NCI-H2107 (cell line): ENCODE measurements around the gene HOXA2.
A peak's percentile ranks its signal among the peaks of the same experiment; 100 is the strongest.

Experiments
- DNase-seq: peaks from one replicate; lab custom pipeline; 2025; lab: John Stamatoyannopoulos, UW

HOXA2 gene

DNA sequence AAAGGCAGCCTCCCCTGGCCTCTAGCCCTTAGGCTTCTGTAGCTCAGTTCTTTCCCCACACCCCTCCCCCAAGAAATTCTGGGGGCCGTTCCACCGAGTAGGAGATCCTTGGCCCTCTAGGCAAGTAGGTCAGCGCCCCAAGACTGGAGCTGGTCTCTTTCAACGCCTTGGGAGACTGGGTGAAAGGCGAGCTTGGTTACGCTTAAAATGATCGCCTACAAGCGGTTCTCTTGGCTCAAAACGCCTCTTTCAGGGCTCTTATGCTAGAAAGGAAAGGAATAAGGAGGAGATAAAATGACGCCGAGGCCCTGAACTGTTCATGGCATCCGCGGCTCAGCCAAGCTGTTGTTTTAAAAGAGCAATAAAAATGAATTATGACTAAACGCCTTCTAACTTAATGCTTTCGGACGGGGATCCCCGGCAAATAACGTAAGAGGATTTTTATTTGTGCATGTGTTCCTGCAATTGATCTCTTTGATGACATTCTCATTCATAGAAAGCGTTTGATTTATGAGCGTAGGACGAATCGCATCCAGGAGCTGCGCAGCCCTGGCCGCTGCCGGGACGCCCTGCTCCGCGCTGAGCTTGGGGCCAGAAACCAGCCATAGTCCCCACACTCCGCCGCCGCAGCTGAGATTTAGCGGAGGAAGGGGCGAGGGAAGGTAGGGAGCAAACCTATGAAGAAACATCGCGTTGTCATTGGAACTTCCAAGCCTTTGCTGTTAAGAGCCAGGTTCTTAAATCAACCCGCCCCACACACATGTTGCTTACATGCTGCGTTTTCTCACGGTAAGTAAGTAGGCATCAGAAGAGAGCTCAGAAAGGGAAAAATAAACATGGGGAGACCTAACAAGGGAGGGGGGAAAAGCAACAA is 3.7 kb downstream of the HOXA2 start:
- DNase-seq, result no peak

DNA sequence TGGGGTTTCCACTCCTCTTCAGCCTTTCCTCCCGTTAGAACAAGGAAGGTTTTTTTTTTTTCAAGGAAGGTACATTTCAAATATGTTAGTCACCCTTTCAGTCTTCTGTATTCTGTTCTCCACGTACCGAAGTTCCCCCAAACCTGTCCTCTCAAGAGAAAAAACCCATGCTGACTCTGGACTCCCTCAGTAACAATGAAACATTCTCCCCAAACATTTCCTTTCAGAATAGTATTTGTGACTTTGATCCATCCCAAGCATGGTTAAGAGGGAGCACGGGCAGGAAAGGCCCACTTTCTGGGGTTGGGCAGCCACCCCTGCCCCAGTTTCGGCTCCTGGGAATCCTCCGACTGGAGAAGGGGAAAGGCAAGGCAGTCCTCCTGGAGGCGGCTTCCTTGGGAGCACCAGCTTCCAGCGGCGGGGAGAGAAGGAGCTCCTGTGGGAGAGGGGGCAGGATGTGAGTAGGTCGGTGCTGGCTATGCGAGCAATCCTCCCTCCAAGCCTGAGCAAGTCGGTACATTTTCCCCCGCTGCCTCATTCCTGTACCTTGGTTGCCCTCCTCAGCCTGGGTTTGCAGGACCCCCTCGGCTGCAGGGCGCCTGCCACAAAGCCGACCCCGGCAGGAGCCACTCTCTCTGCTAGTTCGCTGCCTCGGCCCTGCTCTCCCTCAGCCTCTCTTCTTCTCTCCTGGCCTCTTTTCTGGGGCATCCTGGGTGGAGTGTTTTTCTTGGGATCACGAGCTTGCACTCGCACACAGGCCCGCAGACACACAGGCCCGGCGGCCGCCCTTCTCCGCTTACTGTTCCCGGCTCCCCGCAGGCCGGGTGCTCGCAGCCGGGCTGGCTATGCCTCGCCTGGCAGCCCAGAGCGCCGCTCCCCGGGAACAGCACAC is 4.6 kb downstream of the HOXA2 start:
- no peak for DNase-seq

DNA sequence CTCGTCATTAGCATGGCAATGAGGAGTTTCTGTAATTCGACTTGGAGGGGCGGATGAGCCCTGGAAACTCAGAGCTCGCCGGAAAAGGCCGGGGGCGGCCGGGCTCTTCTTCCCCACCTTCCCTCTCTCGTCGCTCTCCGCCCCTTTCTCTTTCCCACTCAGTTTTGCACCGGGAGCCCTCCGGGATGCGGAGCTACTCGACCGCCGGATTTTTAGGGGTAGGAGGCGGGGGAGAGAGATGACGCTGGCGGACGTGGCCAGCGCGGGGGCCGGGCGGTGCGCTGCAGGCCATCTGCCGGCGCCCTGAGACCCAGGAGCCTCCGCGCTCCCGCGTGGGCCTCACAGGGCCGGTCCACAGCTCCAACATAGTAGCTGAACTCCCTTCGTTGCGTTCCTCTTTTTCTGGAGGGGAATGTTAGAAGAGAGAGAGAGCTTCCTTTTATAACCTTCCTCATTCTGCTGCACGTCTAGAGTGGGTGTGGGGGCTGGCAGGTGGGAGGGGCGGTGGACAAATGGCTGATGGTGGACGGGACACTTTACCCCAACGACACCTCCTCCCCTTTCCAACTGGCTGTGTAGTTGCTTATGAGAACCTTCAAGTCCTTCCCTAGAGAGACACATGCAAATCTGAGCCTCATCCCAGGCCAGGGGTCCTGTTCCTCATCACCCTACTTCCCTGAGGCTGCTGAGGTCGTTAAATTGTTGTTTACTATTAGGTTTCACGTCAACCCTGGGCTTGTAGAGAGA is 5.5 kb downstream of the HOXA2 start:
- no peak for DNase-seq

DNA sequence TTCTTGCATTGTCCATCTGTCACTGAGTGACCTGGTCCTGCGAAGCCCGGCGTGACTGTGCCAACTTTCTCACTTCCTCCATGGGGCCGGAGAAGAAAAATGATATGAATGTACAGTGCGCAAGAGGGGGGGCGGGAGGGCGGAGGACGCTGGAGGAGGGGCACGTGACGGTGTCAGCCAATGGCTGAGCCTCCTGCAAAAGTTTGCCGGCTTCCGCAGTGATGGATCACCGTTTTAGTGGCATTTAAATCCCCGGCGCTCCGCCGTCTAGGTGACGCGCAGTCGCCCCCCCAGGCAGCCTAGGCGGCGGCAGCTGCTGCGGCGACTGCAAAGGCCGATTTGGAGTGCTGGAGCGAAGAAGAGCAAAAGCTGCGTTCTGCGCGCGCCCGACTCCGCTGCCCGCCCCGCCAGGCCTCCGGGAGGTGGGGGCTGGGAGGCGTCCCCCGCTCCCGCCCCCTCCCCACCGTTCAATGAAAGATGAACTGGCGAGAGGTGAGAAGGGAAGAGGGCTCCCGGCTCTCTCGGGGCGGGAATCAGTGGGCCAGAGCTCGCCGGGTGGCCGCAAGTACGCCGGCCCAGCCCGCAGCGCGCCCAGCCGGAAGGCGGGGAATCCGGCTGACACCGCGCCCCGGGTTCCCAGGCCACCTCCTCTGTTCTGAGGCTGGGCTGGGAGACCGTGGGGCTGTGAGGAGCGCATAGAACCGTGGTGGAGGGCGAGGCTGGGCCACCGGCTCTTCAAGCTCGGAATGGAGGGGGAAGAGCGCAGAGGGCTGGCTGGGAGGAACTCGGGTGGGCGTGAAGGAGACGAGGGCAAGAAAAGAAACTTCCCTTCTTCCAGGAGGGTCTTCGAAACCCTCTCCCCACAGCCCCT is 6.4 kb downstream of the HOXA2 start, which contains the start of gene HOXA1:
Gene HOXA1 (minus strand): TSS at position 104 of the 871 bp plus-strand sequence. CDS start 88 bp downstream, at position 16.
- DNase-seq, result peak; percentile 52

DNA sequence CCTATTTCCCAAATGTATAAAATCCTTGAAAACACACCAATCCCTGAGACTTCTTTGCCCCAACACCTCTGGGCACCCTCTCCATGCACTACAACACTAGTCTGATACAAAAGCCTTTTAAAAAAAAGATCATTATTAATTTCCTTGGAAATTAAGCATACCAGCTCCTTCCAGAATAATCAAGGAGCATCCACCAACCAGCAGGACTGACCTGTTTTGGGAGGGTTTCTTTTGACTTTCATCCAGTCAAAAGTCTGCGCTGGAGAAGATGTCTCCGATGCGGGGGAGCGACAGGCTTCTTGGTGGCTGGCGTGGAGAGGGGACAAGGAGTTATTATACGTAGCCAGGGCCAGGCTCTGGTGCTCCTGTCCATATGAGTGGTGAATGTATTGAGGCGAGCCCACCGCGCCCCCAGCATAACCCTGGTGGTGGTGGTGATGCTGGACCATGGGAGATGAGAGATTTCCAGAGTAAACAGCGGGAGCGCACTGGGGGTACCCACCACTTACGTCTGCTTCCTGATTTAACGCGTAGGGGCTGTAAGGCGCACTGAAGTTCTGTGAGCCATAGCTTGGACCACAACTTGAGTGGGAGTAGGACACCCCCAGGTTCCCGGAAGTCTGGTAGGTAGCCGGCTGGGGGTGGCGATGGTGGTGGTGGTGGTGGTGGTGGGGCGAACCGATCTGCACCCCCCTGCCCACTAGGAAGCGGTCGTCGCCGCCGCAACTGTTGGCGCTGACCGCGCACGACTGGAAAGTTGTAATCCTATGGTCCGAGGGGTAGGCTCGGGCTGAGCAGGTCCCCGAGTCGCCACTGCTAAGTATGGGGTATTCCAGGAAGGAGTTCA is 7.2 kb downstream of the HOXA2 start:
- no peak for DNase-seq

DNA sequence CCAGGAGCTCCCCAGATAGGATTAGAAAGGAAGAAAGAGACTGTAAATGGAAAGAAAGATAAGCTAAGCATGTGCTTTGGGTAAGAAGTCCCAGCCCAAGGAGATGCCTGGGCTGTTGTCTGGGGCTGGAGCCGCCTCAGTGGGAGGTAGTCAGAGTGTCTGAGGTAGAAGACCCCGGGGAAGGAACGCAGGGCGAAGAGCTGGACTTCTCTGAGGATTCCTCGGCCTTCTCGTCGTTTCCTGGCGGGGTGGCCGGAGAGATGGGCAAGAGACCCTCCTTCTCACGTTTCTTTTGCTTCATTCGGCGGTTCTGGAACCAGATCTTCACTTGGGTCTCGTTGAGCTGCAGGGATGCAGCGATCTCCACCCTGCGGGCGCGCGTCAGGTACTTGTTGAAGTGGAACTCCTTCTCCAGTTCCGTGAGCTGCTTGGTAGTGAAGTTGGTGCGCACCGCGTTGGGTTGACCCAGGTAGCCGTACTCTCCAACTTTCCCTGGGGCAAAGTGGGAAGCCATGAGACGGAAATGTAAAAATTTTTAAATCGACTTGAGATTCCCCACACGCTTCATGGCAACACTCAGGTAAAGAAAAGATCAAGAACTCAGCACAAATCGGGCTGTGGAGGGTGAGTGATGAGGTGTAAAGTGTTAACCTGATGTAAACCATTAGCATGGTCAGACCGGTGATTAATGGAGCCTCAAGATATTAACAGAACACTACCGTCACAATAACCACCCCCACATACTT is 8.0 kb downstream of the HOXA2 start:
- DNase-seq, result no peak

DNA sequence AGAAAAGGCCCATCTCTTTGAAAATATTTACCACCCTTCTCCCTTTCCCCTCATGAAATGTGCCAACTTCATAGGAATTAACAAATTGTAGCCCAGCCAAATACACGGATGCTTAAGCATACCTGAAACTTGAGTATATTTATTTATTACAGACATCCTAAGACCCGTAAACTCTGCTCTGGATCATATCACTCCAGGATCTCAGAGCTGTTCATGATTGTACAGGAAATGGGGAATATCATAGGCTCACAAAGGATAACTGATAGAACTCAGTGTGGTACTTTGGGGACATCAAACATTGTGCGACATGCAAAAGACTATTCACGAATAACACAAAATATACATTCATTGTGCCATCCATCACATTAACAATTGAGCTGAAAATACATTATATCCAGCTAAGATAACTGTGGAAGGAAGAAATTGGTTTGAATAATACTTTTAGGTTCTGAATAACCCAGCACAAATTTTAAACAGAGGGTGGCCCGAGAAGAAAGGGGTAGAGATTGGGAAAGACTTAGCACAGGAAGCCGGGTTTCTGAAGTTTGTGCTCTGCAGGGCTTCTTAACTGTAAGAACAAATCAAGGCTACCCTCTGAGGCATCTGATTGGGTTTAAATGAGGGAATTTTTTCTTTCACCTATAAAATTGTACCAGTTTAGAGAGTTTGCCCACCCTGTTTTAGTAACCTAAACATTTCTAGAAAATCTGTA is 9.1 kb downstream of the HOXA2 start:
- no peak for DNase-seq

DNA sequence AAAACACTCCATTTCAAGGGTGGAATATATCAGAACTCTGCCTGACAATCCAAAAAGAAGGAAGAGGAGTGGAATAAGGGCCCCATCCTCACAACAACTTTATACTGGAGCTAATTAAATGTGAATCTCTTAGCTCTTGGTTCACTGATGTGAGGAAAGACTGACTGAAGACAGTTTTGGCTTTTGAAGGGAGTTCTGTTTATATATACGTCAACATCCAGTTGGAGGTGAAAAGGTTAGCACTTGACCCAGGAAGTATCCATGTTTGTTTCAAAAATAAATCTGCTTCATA is 9.7 kb downstream of the HOXA2 start:
- no peak for DNase-seq

DNA sequence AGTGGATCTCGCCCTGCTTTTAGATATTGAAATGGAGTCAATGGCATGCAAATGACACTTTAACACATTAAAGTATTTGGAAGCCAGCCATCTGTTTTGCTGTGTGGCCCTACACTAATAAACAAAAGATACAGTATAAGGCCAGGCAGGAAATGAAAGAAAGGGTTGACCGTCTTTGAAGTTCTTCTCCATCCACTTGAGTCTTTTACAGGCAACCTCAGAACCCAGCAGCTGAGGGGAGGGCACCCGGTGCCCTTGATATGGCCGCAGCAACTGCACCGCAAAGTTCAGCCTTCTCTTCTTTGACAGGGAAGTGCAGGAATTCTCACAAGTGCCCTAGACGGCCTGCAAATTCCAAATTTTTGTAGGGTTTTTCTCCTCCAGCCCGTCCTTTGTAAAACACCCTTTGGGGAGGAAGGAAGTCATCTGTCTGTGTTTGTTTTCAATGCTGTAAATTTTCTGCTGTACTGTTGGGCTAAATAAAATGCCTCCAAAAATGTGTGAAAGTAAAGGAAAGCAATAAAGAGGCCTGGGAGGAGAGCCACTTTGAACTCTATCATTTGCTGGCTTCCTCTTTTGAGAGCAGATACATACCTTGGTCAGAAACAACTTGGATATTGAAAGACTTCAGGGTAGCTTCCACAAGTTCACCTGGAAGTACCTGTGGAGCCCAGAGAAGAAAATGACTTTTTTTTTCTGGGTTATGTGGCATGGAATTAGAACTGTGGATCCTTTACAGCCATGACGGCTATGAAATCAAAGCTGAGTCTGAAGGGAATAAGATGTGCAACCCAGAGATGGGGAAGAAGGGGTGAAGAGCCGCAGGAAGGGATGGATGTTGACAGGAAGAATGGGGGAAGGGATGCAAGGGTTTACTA is 10.3 kb downstream of the HOXA2 start:
- no peak for DNase-seq

DNA sequence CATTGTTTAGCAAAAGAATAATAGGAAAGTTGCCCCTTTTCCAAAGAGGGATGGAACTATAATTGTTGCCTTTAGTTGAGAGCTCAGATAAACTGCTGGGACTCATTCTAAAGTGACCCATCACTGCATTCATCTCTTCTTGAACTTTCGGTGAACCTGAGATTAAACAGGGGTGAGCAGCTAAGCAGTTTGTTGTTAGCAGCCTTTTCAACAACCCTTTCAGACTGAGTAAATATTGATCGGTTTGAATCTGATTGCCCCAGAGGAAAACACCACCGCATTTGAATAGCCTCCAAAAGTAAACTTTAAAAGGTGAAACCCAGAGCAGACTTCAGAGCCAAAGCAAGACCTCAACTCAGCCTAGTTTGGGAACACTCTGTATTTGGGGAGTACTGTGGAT is 11.4 kb downstream of the HOXA2 start:
- DNase-seq, result no peak

DNA sequence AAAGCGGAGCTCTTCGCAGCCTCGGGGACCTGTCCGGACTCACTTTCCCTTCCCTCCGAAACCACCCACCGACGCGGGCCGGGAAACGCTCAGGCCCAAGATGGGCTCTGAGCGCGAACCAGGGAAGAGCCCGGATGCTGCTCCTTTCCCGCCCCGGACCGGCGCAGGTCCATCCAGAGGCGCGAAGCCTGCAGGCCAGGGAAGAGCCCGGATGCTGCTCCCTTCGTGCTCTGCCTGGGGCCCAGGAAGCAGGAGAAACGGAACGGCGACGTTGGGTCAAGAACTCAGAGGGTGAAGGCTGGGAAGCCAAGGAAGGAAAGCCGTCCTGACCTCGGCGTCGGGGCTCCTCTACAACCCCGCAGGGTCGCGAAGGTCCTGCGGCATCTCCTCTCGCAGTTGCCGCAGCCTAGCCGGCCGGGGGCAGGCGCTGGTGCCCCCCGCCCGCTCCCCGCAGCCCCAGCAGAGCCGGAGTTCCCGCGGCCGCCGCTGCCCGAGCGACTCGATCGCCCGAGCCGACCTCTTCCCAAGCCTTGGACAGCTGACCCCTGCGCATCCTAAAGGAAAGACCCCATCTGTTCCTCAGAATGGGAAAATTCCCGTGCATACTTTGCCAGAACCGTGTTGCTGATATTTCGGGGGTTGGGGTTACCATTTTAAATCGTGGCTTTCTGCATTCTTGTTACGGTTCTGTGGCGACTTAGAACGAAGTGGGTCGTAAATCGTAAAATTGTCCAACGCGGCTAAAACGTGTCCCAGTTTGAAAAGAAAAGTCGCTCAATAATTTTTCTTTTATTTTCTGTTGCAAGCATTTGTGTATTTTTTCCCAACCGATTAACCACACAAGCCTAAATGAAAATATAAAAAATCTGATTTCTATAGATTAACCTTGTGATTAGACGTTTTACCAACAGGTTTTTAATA is 14.2 kb downstream of the HOXA2 start:
- DNase-seq, result no peak

DNA sequence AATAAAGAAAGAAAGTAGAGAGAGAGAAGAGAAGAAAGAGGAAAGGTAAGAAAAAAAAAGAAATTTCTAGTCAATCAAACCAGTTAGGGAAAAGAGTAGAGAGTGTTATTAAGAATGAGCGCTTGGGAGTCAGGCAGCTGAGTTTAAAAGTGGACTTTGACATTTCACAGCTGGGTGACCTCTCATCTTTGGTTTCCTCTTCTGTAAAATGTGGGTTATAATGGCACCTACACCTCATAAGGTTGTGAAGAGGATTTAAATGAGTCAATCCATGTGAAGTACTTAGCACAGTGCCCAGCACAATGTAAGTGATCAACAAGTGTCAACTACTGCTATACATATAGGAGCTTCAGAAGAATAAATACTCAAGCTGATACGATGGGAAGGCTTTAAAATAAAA is 18.8 kb downstream of the HOXA2 start:
- DNase-seq, result no peak

DNA sequence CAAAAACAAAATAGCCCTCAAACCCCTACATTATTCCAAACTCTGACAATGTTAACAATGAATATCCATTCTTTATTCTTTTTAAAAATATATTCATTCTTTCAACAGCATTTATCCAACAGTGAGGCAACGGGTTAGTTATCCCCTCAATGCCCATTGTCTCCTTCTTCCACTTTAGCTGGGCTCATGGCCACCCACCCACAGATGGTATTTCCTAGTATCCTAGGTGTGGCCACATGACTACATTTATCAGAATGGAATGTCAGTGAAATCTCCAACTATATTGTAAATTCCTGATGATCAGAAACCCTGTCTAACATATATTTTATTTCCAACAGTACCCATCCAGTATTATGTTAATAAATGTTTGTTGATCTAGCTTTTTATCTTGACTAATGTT is 20.3 kb downstream of the HOXA2 start:
- DNase-seq, result no peak

DNA sequence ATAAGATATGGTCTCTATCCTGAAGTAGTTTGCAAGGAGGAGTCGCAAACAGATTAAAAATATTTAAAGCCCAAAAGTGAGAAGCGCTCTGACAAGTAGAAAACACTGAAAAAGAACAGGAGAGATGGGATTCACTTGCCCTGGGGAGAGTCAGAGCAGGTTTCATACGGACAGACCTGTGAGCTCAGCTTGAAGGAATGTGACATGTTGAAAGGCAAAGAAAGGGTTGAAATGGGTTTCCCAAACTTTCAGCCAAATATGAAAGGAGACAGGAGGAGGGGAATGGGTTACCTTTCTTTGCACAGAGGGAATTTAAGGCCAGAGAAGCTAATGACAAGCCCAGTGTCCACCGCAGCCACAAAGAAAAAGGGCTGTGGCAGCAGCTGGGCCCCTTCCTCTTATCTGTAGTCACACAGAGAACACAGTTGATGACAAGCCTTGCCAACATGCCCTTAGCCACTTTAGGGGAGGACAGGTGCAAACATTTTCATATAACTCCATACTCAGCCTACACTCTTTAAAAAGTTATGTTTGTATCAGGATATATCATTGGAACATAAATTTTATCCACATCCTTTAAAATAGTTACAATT is 21.5 kb downstream of the HOXA2 start:
- DNase-seq, result no peak

DNA sequence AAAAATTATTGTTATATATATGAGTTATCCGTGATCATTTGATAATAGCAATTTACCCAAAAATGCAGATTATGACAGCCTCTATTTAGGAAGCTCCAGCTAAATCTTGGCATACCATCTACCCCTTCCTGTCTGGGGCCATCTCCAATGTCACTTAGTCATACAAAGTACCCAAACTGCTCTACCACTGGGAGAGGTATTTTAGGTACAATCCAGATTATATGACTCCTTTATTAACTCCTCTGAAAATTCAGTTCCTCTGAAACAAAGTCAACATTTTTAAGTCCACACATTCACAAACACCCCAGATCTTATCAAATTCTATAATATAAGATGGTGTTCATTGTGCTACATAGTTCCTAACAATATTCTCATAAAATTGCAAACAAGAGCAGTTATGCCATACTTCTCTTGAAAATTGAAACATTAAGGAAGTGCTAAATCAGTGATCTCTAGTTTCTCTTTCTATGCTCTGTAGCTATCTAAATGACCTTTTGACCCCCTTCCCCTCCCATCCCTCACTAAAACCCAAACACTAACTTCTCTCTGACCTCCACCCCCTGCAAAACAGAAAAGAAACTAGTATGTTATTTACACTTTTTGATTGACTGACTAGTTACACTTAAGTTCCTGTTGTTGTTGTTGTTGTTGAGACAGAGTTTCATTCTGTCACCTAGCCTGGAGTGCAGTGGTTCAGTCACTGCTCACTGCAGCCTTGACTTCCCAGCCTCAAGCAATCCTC is 23.1 kb downstream of the HOXA2 start:
- DNase-seq, result no peak
